ENCODE results near the gene IP6K2. TPM values are rescaled to one million over a fixed set of nuclear protein-coding genes. Genes with fewer than 3 reads are reported as not detected.

IP6K2 gene
- total and polyA plus RNA-seq, 2 of the 13 experiments (the other 11 are each of a cell fraction or from before 2014, with no cell fraction given) = 85.5 to 112 TPM

- TF ChIP-seq SRSF4 (IDR thresholded peaks at IDR 0.05; ENCODE audit: low read depth, low read length, poor library complexity, severe bottlenecking) (no peak), GLMP (CRISPR knock-in tag; IDR thresholded peaks at IDR 0.05; ENCODE audit: borderline replicate concordance) (no peak), RELA (CRISPR knock-in tag; IDR thresholded peaks at IDR 0.05) (no peak), ZNF878 (CRISPR knock-in tag; IDR thresholded peaks at IDR 0.05) (peak; percentile 95), GMEB2 (CRISPR knock-in tag; IDR thresholded peaks at IDR 0.05; ENCODE audit: low read depth) (0 out of 2 replicates have a peak, but pooled peaks have one; percentile 30), ZNF746 (CRISPR knock-in tag; IDR thresholded peaks at IDR 0.05) (no peak), ZNF710 (CRISPR knock-in tag; IDR thresholded peaks at IDR 0.05; ENCODE audit: borderline replicate concordance) (peak; percentile 24; the same call in 1 of the 2 replicates), DPF2 (CRISPR knock-in tag; IDR thresholded peaks at IDR 0.05; ENCODE audit: borderline replicate concordance, low read depth) (no peak), PRDM4 (CRISPR knock-in tag; IDR thresholded peaks at IDR 0.05; ENCODE audit: borderline replicate concordance) (no peak), MLXIP (CRISPR knock-in tag; IDR thresholded peaks at IDR 0.05; ENCODE audit: borderline replicate concordance) (peak; percentile 71; the same call in 1 of the 2 replicates), ZNF780A (CRISPR knock-in tag; IDR thresholded peaks at IDR 0.05) (no peak; the same call in 1 of the 2 replicates), ZSCAN30 (CRISPR knock-in tag; IDR thresholded peaks at IDR 0.05) (no peak), DZIP1 (CRISPR knock-in tag; IDR thresholded peaks at IDR 0.05) (peak; percentile 5; the same call in 1 of the 2 replicates), HHEX (CRISPR knock-in tag; IDR thresholded peaks at IDR 0.05) (no peak; the same call in 1 of the 2 replicates)
Observed at GRCh38 chr3:48663489-48664312, 53.3 kb downstream of the IP6K2 start (continued).

All from HepG2 (cell line).